HepG2 (cell line): ENCODE measurements around the gene AP4E1. TPM values are rescaled to one million over a fixed set of nuclear protein-coding genes. Genes with fewer than 3 reads are reported as not detected.
"Not testable (repeated sequence)": the region's sequence is repeated elsewhere in the genome, so short reads cannot be mapped to it uniquely, and the experiment has no call there.

Source experiments
- ATAC-seq: fragments of 200-7000 bp; cut with Tn5 transposase; 3 replicates; pipeline ENCODE4 v1.9.1; 2020; ENCODE audit warnings: mild to moderate bottlenecking, moderate library complexity
- BruUV-seq: library from RNA; stranded (reverse); fragments of 400-500 nt; replicated peaks from 2 replicates; lab custom pipeline; 2021; lab: Mats Ljungman, UMichigan
- CTCF ChIA-PET: fragments of 300-600 bp; formaldehyde crosslinking; extraction: SDS; loops from one replicate; lab custom pipeline; 2021; ENCODE audit warnings: low total read pairs, inconsistent platforms, low intra/inter-chr PET ratio; lab: Yijun Ruan, JAX
- POLR2A ChIA-PET: fragments of 350-600 bp; sonication (Branson Sonifier 250); formaldehyde crosslinking; loops from one replicate; lab custom pipeline; 2020; ENCODE audit warnings: antibody characterized with exemption, inconsistent platforms; lab: Yijun Ruan, JAX
- DNase-seq: peaks from one replicate; pipeline ENCODE4 v3.0.0-alpha.2; 2015; ENCODE audit warnings: low spot score
- FAIRE-seq: peaks from 3 replicates; lab custom pipeline; 2011; peaks lifted over from hg19 to GRCh38; lab: Jason Lieb, UNC
- H2AFZ ChIP-seq: one replicate; pipeline ENCODE4 v1.6.1; 2011; ENCODE audit warnings: low read length, inconsistent platforms
- H3K27ac ChIP-seq: fragments of 300-600 bp; 3 replicates; pipeline ENCODE4 v1.8.0; 2011; ENCODE audit warnings: mixed run types, mild to moderate bottlenecking, mixed read lengths, low read length, inconsistent platforms; ENCODE audit not compliant: insufficient read depth; ENCODE audit errors: extremely low read length
- H3K27me3 ChIP-seq, 2 experiments: fragments of 200-600 bp in 1 of 2; 2 replicates in 1 of 2; 3 replicates in 1 of 2; pipeline versions ENCODE4 v1.6.0 to v1.8.0; 2011; ENCODE audit warnings: low read length in 2 of 2, mild to moderate bottlenecking in 2 of 2, moderate library complexity in 2 of 2, inconsistent platforms in 1 of 2; ENCODE audit not compliant: insufficient read depth in 2 of 2, control insufficient read depth in 1 of 2
- H3K36me3 ChIP-seq, 2 experiments: fragments of 200-600 bp in 1 of 2; replicated peaks in 1 of 2; 2 replicates in 1 of 2; 3 replicates in 1 of 2; pipeline versions ENCODE4 v1.5.1 to v1.8.0; 2011; ENCODE audit warnings: low read length in 2 of 2, inconsistent platforms in 1 of 2; ENCODE audit not compliant: insufficient read depth in 2 of 2, control insufficient read depth in 1 of 2
- H3K4me1 ChIP-seq: 2 replicates; pipeline ENCODE4 v1.5.1; 2012; ENCODE audit warnings: low read length, inconsistent platforms; ENCODE audit not compliant: insufficient read depth
- H3K4me2 ChIP-seq: 2 replicates; pipeline ENCODE4 v1.6.0; 2011; ENCODE audit warnings: low read depth, low read length, inconsistent platforms
- H3K4me3 ChIP-seq, 3 experiments: fragments of 200-600 bp in 1 of 3; sonication (generic), shearing (Covaris generic) in 1 of 3; replicated peaks in 1 of 3; 2 replicates each; pipeline ENCODE4 v1.5.1; 2011 to 2016; ENCODE audit warnings: low read length in 3 of 3, inconsistent platforms in 2 of 3, low read depth in 2 of 3, mild to moderate bottlenecking in 2 of 3, control low read depth in 1 of 3, mixed read lengths in 1 of 3; ENCODE audit not compliant: insufficient read depth in 1 of 3
- H3K79me2 ChIP-seq: one replicate; pipeline ENCODE4 v1.6.1; 2011; ENCODE audit warnings: low read length, inconsistent platforms; ENCODE audit not compliant: insufficient read depth
- H3K9ac ChIP-seq: 2 replicates; pipeline ENCODE4 v1.6.0; 2011; ENCODE audit warnings: mild to moderate bottlenecking, low read depth, low read length, inconsistent platforms; ENCODE audit not compliant: insufficient read depth
- H3K9me3 ChIP-seq: 2 replicates; pipeline ENCODE4 v1.5.1; 2012; ENCODE audit warnings: mild to moderate bottlenecking, low read length
- H4K20me1 ChIP-seq: 2 replicates; pipeline ENCODE4 v1.6.0; 2011; ENCODE audit warnings: inconsistent platforms, mild to moderate bottlenecking, low read length, moderate library complexity; ENCODE audit not compliant: insufficient read depth
- ATRX ChIP-seq: sonication (generic); formaldehyde crosslinking; IDR thresholded peaks from 2 replicates; pipeline ENCODE4 v1.4.0; 2020; ENCODE audit warnings: missing genetic modification reagents, borderline replicate concordance
- KMT2A ChIP-seq: sonication (generic); formaldehyde crosslinking; IDR thresholded peaks from 2 replicates; pipeline ENCODE4 v1.4.0; 2020; ENCODE audit warnings: missing genetic modification reagents
- SMAD9 ChIP-seq: sonication (generic); formaldehyde crosslinking; IDR thresholded peaks from 2 replicates; pipeline ENCODE4 v1.5.1; 2020; ENCODE audit warnings: mild to moderate bottlenecking, missing genetic modification reagents
- SYNCRIP ChIP-seq: fragments of 200-400 bp; formaldehyde crosslinking; IDR thresholded peaks from 2 replicates; pipeline ENCODE4 v1.6.1; 2018; ENCODE audit warnings: mild to moderate bottlenecking, low read depth, low read length; ENCODE audit not compliant: insufficient read depth
- ZBTB1 ChIP-seq: sonication (generic); formaldehyde crosslinking; IDR thresholded peaks from 2 replicates; pipeline ENCODE4 v1.4.0; 2020; ENCODE audit warnings: missing genetic modification reagents, borderline replicate concordance
- ZNF362 ChIP-seq: sonication (generic); formaldehyde crosslinking; IDR thresholded peaks from 2 replicates; pipeline ENCODE4 v1.4.0; 2020; ENCODE audit warnings: missing genetic modification reagents, mild to moderate bottlenecking, borderline replicate concordance
- WGBS: methylation state at CpG from one replicate; pipeline ENCODE4 v1.1.6; 2017; ENCODE audit warnings: low lambda C conversion rate; 5-methylcytosine and 5-hydroxymethylcytosine counted together
- in situ Hi-C: cut with HindIII; loops from 2 replicates; pipeline ENCODE4 v1.10.0; 2017; ENCODE audit warnings: low pct_unique_long_range_greater_than_20kb; ENCODE audit not compliant: extremely low pct_ligation_motif_present
- intact Hi-C: fragments of 100-400 bp; cut with micrococcal nuclease; formaldehyde crosslinking; loops from one replicate; pipeline ENCODE4 v1.10.0; 2022; ENCODE audit not compliant: unreplicated experiment
- polyA plus RNA-seq, 8 experiments: library from polyadenylated mRNA; depleted of rRNA in 3 of 8; stranded (reverse) in 7 of 8; unstranded in 1 of 8; fragments of >200 nt; fragmentation: Illumina TruSeq in 4 of 8; extraction: Trizol in 4 of 8; gene quantifications; 2 replicates each; pipeline versions ENCODE4 v1.2.1 to v1.2.3, GENCODE V29; 2011 to 2016; ENCODE audit warnings: low read depth in 4 of 8, missing spikeins in 1 of 8, mixed read lengths in 1 of 8; ENCODE audit not compliant: insufficient read depth in 1 of 8
- total RNA-seq, 5 experiments: library from RNA; depleted of rRNA; stranded (reverse); fragments of >200 nt; fragmentation: Illumina TruSeq; extraction: Trizol; gene quantifications; 2 replicates each; pipeline ENCODE4 v1.2.3, GENCODE V29; 2016; ENCODE audit warnings: low read depth in 1 of 5
- TF ChIP-seq, protein P1 (sequence below): sonication (generic); formaldehyde crosslinking; IDR thresholded peaks from 2 replicates; pipeline ENCODE4 v1.4.0; 2020; ENCODE audit warnings: mild to moderate bottlenecking, missing genetic modification reagents
- TF ChIP-seq, protein P2 (sequence below): sonication (generic); formaldehyde crosslinking; IDR thresholded peaks from 2 replicates; pipeline ENCODE4 v1.4.0; 2020; ENCODE audit warnings: low read depth, missing genetic modification reagents

The AP4E1 gene
- total and polyA plus RNA-seq, 2 of the 13 experiments (the other 11 are each of a cell fraction or from before 2014, with no cell fraction given) = 2.2 to 7.8 TPM

DNA sequence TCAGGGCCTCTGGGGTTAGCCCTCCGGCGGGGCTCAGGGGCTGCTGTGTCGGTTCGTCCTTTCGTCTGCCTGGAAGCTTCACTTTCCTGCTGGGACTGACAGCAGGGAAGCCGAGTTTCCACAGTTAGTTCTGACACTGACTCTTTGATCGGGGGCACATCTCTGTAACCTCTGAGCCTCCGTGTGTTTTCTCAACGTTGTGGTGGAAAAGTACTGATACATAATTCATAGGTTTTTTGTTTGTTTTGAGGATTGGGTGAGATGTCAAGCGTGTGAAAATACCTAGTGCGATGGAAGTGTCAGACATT lies 481 bp downstream of the AP4E1 start (continued):
- TF ChIP-seq SMAD9 (CRISPR knock-in tag) (no peak), ZNF362 (CRISPR knock-in tag) (no peak), ATRX (CRISPR knock-in tag) (no peak), KMT2A (CRISPR knock-in tag) (no peak), SYNCRIP (no peak), ZBTB1 (no peak)
- TF ChIP-seq, protein P1, sequence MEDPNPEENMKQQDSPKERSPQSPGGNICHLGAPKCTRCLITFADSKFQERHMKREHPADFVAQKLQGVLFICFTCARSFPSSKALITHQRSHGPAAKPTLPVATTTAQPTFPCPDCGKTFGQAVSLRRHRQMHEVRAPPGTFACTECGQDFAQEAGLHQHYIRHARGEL (CRISPR knock-in tag) = no peak
- TF ChIP-seq, protein P2, sequence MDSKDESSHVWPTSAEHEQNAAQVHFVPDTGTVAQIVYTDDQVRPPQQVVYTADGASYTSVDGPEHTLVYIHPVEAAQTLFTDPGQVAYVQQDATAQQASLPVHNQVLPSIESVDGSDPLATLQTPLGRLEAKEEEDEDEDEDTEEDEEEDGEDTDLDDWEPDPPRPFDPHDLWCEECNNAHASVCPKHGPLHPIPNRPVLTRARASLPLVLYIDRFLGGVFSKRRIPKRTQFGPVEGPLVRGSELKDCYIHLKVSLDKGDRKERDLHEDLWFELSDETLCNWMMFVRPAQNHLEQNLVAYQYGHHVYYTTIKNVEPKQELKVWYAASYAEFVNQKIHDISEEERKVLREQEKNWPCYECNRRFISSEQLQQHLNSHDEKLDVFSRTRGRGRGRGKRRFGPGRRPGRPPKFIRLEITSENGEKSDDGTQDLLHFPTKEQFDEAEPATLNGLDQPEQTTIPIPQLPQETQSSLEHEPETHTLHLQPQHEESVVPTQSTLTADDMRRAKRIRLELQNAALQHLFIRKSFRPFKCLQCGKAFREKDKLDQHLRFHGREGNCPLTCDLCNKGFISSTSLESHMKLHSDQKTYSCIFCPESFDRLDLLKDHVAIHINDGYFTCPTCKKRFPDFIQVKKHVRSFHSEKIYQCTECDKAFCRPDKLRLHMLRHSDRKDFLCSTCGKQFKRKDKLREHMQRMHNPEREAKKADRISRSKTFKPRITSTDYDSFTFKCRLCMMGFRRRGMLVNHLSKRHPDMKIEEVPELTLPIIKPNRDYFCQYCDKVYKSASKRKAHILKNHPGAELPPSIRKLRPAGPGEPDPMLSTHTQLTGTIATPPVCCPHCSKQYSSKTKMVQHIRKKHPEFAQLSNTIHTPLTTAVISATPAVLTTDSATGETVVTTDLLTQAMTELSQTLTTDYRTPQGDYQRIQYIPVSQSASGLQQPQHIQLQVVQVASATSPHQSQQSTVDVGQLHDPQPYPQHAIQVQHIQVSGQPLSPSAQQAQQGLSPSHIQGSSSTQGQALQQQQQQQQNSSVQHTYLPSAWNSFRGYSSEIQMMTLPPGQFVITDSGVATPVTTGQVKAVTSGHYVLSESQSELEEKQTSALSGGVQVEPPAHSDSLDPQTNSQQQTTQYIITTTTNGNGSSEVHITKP (CRISPR knock-in tag) = no peak

DNA sequence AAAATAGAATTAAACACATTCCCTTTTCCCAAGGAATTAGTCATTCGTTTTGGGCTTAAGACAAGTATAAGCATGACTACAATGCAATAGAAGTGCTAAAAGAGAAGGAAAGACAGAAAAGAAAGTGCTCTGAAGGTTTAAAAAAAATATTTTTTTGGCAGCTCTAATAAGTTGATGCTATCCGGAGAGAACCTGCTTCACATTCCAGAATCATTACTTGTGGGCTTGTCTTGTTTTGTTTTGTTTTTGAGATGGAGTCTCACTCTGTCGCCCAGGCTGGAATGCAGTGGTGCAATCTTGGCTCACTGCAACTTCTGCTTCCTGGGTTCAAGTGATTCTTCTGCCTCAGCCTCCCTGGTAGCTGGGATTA lies 1.9 kb downstream of the AP4E1 start:
- peaks cover 0 to 23% of the 10 kb centered on the region in 2 experiments; a peak in 3 of 5 replicates for H3K36me3 ChIP-seq
- H2AFZ ChIP-seq, H3K9ac ChIP-seq, intact Hi-C loops, DNase-seq, BruUV-seq, H3K9me3 ChIP-seq, H3K27me3 ChIP-seq, FAIRE-seq, H4K20me1 ChIP-seq, H3K4me2 ChIP-seq, ATAC-seq, H3K4me3 ChIP-seq, H3K27ac ChIP-seq, CTCF ChIA-PET: not testable (repeated sequence)
- in situ Hi-C loops = loop anchor here (25.0 kb wide), 1 partner anchor 723 kb away; the partner anchor contains the start of gene SLC27A2
- WGBS = 98% methylated on average over 3 of the region's 3 CpGs
- H3K79me2 ChIP-seq = peaks cover 11% of the 10 kb centered on the region
- POLR2A ChIA-PET = interaction anchor here (1.2 to 1.6 kb wide), 2 partner anchors 15 to 487 kb away, joined by 3 to 6 read pairs; partner anchors contain the start of gene USP8
- H3K4me1 ChIP-seq = peaks cover 13% of the 10 kb centered on the region
